Measurements from ENCODE around the gene PRR5. TPM values are rescaled to one million over a fixed set of nuclear protein-coding genes. Genes with fewer than 3 reads are reported as not detected.

PRR5 gene
- total and polyA plus RNA-seq, 2 donors from 2014 or later: 24.0 to 46.0 TPM

- no peak for DNase-seq
- no peaks in the 10 kb centered on the region for H3K27me3 ChIP-seq (ENCODE audit: control insufficient read depth, insufficient read depth, low read length)
- no peak overlapping the region for H3K9ac ChIP-seq (ENCODE audit: low read length in 3 of 3)
- H3K27ac ChIP-seq (ENCODE audit: low read depth in 2 of 2, low read length in 2 of 2): no peak overlapping the region
- intact Hi-C loops (cut with DNase I): no loop called here
- H3K36me3 ChIP-seq (ENCODE audit: control insufficient read depth in 2 of 3, insufficient read depth in 3 of 3, low read length in 3 of 3): peaks cover 0 to 23% (median 0%) of the 10 kb centered on the region in 3 donors
- TF ChIP-seq CTCF (IDR thresholded peaks at IDR 0.05; ENCODE audit: borderline replicate concordance, extremely low read depth, insufficient read depth): no peak
- H3K4me3 ChIP-seq (ENCODE audit: low read length in 3 of 3): no peak overlapping the region
- H3K9me3 ChIP-seq (ENCODE audit: control insufficient read depth in 2 of 3, insufficient read depth in 1 of 3, low read length in 3 of 3): no peaks in the 10 kb centered on the region
- no peak for FAIRE-seq
- peaks cover 0 to 4% (median 0%) of the 10 kb centered on the region in 3 donors for H3K4me1 ChIP-seq (ENCODE audit: control insufficient read depth in 2 of 3, insufficient read depth in 2 of 3, low read depth in 1 of 3, low read length in 3 of 3)
These were observed 21.8 kb downstream of the PRR5 start for GRCh38 chr22:44723801-44724200.

- no peak overlapping the region for H3K9ac ChIP-seq (ENCODE audit: low read length in 3 of 3)
- peaks cover 0 to 23% (median 0%) of the 10 kb centered on the region in 3 donors for H3K36me3 ChIP-seq (ENCODE audit: control insufficient read depth in 2 of 3, insufficient read depth in 3 of 3, low read length in 3 of 3)
- no peak overlapping the region for H3K4me3 ChIP-seq (ENCODE audit: low read length in 3 of 3)
- FAIRE-seq (no peak), DNase-seq (no peak)
- intact Hi-C loops (cut with DNase I): no loop called here
- H3K9me3 ChIP-seq (ENCODE audit: control insufficient read depth in 2 of 3, insufficient read depth in 1 of 3, low read length in 3 of 3): no peaks in the 10 kb centered on the region
- peaks cover 0 to 9% (median 0%) of the 10 kb centered on the region in 3 donors for H3K4me1 ChIP-seq (ENCODE audit: control insufficient read depth in 2 of 3, insufficient read depth in 2 of 3, low read depth in 1 of 3, low read length in 3 of 3)
- TF ChIP-seq CTCF (IDR thresholded peaks at IDR 0.05; ENCODE audit: borderline replicate concordance, extremely low read depth, insufficient read depth): no peak
- no peaks in the 10 kb centered on the region for H3K27me3 ChIP-seq (ENCODE audit: control insufficient read depth, insufficient read depth, low read length)
- H3K27ac ChIP-seq (ENCODE audit: low read depth in 2 of 2, low read length in 2 of 2): no peak overlapping the region
These were observed 22.4 kb downstream of the PRR5 start for GRCh38 chr22:44724416-44724815.

- DNase-seq: peak in 1 of 5 donors; percentile 63
- no peak for TF ChIP-seq CTCF (IDR thresholded peaks at IDR 0.05; ENCODE audit: borderline replicate concordance, extremely low read depth, insufficient read depth)
- Histone ChIP-seq H3K9ac (ENCODE audit: low read length in 3 of 3) (no peak overlapping the region), H3K27me3 (ENCODE audit: control insufficient read depth, insufficient read depth, low read length) (no peaks in the 10 kb centered on the region), H3K4me3 (ENCODE audit: low read length in 3 of 3) (no peak overlapping the region), H3K9me3 (ENCODE audit: control insufficient read depth in 2 of 3, insufficient read depth in 1 of 3, low read length in 3 of 3) (no peaks in the 10 kb centered on the region), H3K36me3 (ENCODE audit: control insufficient read depth in 2 of 3, insufficient read depth in 3 of 3, low read length in 3 of 3) (peaks cover 0 to 20% (median 0%) of the 10 kb centered on the region in 3 donors), H3K27ac (ENCODE audit: low read depth in 2 of 2, low read length in 2 of 2) (no peak overlapping the region), H3K4me1 (ENCODE audit: control insufficient read depth in 2 of 3, insufficient read depth in 2 of 3, low read depth in 1 of 3, low read length in 3 of 3) (peaks cover 0 to 11% (median 0%) of the 10 kb centered on the region in 3 donors)
- intact Hi-C loops (cut with DNase I): no loop called here
- no peak for FAIRE-seq
These were observed 22.9 kb downstream of the PRR5 start for GRCh38 chr22:44724859-44725258.

- H3K36me3 ChIP-seq (ENCODE audit: control insufficient read depth in 2 of 3, insufficient read depth in 3 of 3, low read length in 3 of 3): peaks cover 0 to 20% (median 0%) of the 10 kb centered on the region in 3 donors
- H3K4me1 ChIP-seq (ENCODE audit: control insufficient read depth in 2 of 3, insufficient read depth in 2 of 3, low read depth in 1 of 3, low read length in 3 of 3): peaks cover 0 to 13% (median 0%) of the 10 kb centered on the region in 3 donors
- no peak for DNase-seq
- H3K4me3 ChIP-seq (ENCODE audit: low read length in 3 of 3): no peak overlapping the region
- no peak for FAIRE-seq
- intact Hi-C loops (cut with DNase I): no loop called here
- no peak overlapping the region for H3K9ac ChIP-seq (ENCODE audit: low read length in 3 of 3)
- H3K9me3 ChIP-seq (ENCODE audit: control insufficient read depth in 2 of 3, insufficient read depth in 1 of 3, low read length in 3 of 3): no peaks in the 10 kb centered on the region
- H3K27me3 ChIP-seq (ENCODE audit: control insufficient read depth, insufficient read depth, low read length): no peaks in the 10 kb centered on the region
- H3K27ac ChIP-seq (ENCODE audit: low read depth in 2 of 2, low read length in 2 of 2): no peak overlapping the region
- no peak for TF ChIP-seq CTCF (IDR thresholded peaks at IDR 0.05; ENCODE audit: borderline replicate concordance, extremely low read depth, insufficient read depth)
These were observed 24.4 kb downstream of the PRR5 start for GRCh38 chr22:44726439-44726838.
